ENCODE data around the gene CLSTN1.

DNA sequence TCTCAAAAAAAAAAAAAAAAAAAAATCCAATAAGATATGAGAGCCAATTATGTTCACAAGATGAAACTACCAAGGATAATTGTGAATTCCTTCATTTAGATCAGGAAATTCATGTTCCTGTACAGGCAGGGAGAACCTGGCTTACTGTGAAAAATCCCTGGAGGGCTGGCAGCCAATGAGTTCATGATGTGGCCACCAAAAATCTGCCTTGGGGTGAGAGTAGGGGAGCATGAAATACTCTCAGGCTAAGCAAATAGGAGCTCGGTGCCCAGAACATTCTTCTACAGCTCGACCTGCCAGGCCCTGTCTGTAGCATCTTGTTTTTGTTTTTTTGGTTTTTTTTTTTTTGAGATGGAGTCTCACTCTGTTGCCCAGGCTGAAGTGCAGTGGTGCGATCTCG is 122.1 kb downstream of the CLSTN1 start:
- TF ChIP-seq, protein P1, sequence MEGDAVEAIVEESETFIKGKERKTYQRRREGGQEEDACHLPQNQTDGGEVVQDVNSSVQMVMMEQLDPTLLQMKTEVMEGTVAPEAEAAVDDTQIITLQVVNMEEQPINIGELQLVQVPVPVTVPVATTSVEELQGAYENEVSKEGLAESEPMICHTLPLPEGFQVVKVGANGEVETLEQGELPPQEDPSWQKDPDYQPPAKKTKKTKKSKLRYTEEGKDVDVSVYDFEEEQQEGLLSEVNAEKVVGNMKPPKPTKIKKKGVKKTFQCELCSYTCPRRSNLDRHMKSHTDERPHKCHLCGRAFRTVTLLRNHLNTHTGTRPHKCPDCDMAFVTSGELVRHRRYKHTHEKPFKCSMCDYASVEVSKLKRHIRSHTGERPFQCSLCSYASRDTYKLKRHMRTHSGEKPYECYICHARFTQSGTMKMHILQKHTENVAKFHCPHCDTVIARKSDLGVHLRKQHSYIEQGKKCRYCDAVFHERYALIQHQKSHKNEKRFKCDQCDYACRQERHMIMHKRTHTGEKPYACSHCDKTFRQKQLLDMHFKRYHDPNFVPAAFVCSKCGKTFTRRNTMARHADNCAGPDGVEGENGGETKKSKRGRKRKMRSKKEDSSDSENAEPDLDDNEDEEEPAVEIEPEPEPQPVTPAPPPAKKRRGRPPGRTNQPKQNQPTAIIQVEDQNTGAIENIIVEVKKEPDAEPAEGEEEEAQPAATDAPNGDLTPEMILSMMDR (IDR thresholded peaks at IDR 0.05): no peak
- TF ChIP-seq EZH2 (IDR thresholded peaks at IDR 0.05): no peak

All from neural progenitor cell (in vitro differentiated cells).